T47D (cell line): ENCODE measurements around the gene RAD51D.

Experiments
- DNase-seq, 2 experiments: peaks; one replicate each; pipeline versions ENCODE4 v3.0.0 to v3.0.0-alpha.2; 2011 to 2012; ENCODE audit warnings: low read depth in 1 of 2, low spot score in 1 of 2
- JUND ChIP-seq: IDR thresholded peaks from 2 replicates; pipeline ENCODE4 v1.6.1; 2012; ENCODE audit warnings: low read depth
- in situ Hi-C: cut with HindIII; loops from 2 replicates; pipeline ENCODE4 v1.10.0; 2016; ENCODE audit warnings: low sequenced_read_pairs, low pct_unique_long_range_greater_than_20kb

The RAD51D gene

DNA sequence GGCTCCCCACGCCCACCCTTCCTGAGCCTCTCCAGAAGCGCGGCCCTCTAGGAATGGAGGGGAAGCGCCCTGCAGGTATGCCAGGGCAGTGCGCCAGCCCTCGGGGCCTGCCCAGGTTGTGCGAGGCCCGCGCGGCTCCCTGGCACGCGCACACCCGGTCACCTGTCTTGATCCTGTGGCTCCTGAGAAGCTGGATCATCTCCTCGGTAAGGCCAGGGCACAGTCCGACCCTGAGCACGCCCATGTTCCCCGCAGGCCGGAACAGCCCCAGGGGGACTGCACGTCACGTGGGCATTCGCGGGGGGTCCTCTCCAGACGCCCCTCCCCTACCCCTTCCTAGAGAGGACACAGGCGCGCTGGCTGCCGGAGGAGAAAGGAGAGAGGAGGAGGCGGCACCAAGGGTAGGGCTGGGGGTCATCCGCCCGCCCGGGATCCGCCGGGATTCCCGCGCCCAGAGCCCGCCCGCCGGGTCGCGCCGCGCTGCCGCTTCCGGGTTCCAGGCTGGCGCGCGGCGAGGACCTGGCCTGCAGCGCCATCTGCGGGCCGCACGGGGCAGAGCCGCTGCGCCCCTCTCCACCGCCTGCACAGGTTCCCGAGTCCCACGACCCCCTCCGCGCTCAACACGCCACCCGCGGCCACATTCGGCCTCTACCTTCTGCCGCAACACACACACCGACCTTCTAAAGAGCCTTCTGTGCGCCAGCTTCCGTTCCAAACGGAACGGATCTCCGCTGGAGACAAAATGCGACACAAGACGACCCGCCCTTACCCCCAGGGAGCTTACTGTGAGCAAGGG, at the start of gene RAD51D:
RAD51D (minus strand) TSS at position 491 of the 796 bp plus-strand sequence; CDS start at position 244, 247 bp downstream.
- TF ChIP-seq JUND, result no peak
- peak; percentile 85 to 88 for DNase-seq
- in situ Hi-C loops, result no loop called here

DNA sequence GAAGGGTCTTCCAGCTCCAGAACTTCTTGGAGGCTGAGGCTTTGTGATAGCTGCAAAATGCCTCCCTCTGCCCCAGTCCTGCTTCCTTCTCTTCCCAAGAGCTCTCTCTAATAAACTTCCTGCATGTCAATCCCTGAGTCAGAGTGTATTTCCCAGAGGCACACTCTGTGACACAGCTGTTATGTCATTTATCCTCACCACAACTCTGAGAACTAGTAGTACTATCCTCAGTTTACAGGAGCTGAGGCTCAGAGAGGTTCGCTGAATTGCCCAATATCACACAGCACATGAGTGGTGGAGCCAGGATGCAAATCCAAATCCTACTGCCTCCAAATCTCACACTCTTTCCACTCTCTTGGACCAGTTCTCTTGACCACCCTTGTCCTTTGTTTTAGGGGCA, 48.0 kb upstream of the RAD51D start:
- TF ChIP-seq JUND, result no peak
- in situ Hi-C loops, result no loop called here
- no peak for DNase-seq

DNA sequence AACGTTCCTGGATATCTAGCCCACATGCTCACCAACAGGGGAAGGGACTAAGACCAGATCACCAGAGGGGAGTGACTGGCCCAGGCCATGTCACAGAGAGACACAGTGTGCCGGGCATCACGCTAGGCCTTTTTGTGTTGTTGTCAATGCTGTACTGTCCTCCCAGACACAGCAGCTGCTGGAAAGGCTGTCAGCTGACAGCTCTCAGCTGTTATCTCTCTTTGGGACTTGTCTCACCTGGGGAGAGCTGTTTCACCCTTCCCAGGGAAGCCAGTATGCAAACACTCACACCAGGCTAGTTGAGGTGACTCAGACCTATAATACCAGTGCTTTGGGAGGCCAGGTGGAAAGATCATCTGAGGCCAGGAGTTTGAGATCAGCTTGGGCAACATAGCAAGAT, 47.4 kb upstream of the RAD51D start:
- no peak for DNase-seq
- in situ Hi-C loops, result no loop called here
- TF ChIP-seq JUND, result no peak

DNA sequence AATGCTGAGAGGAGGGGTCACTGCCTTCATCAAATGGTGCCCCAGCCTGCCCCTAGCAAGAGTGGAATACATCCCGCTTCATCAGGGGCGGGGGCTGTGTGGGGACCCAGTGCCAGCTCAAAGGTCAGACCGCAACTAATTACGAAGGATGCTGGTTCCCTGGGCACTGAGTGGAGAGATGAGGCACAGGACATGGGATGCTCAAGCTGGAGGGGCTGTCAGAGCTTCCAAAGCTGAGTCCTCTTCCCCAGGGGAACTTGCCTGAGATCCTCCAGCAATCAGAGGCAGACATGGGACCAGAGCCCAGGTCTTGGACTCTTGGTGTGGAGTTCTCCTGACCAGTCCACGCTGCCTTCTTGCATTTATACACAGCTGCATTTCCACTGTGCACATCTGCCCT, 46.9 kb upstream of the RAD51D start:
- in situ Hi-C loops, result no loop called here

DNA sequence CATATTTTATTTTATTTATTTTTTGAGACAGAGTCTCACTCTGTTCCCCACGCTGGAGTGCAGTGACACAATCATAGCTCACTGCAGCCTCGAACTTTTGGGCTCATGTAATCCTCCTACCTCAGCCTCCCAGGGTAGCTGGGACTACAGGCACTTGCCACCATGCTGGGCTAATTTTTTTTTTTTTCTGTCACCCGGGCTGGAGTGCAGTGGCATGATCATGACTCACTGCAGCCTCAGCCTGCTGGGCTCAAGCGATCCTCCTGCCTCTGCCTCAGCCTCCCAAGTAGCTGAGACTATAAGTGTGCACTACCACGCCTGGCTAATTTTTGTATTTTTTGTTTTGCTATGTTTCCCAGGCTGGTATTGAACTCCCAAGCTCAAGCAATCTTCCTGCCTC, 45.1 kb upstream of the RAD51D start:
- TF ChIP-seq JUND, result no peak
- in situ Hi-C loops, result no loop called here

More for the DNA sequence above, 46.9 kb upstream of the RAD51D start:
- no peak for DNase-seq
- TF ChIP-seq JUND, result no peak

DNA sequence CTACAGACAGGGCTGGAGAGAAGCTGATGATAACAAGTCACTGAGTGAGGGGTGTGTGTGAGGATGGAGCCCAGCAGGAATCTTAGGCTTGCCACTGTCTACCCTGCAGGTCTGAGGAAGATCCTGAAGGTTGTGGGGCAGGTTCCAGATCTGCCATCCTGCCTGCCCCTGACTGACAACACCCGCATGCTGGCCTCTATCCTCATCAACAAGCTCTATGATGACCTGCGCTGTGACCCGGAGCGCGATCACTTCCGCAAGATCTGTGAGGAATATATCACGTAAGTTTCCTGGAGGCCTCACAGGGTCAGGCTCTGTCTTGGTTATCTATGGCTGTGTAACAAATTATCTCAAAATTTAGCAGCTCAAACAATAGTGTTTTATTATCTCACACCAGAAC, 44.2 kb upstream of the RAD51D start:
- in situ Hi-C loops, result no loop called here
- no peak for TF ChIP-seq JUND
- DNase-seq, result no peak

More for the DNA sequence above, 45.1 kb upstream of the RAD51D start:
- no peak for DNase-seq

DNA sequence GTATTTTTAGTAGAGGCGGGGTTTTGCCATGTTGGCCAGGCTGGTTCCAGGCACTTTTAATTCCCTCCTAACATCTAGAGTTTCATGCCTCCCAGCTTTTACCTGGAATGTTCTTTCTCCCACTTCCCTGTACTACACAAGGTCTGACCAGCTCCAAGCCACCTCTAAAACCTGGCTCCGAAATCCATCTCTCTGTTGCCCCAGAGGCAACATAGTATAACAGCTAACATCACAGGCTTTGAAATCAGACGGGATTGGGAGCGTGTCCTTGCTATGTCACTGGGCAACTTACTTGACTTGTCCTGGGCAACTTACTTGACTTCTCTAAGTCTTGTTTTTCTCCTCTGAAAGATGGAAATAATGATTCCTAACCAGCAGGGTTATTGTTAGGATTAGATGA, 43.1 kb upstream of the RAD51D start:
- in situ Hi-C loops, result no loop called here
- no peak for TF ChIP-seq JUND
- DNase-seq, result peak in 1 of 2 experiments; percentile 51

DNA sequence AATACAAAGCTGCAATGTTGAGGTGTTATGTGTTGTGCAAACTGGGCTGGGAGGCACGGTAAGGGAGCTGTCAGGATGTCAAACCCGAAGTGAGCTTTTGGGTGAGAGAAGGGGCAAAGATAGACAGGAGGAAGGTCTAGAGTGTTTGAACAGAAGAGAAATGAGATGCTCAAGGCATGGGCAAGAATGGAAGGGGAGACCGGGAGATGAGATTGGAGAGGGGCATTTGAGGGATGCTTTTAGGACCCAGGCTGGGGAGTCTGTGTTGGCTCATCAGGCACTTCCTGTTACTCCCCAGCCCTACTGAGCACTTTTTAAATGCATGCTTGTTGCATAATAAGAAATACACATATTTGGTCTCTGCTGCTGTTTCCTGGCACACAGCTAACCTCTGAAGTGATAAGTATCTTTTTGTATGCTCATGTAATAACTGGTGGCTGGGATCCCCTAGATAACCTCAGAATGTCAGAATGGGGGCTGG, 41.7 kb upstream of the RAD51D start:
- no peak for DNase-seq
- TF ChIP-seq JUND, result no peak
- in situ Hi-C loops, result no loop called here

DNA sequence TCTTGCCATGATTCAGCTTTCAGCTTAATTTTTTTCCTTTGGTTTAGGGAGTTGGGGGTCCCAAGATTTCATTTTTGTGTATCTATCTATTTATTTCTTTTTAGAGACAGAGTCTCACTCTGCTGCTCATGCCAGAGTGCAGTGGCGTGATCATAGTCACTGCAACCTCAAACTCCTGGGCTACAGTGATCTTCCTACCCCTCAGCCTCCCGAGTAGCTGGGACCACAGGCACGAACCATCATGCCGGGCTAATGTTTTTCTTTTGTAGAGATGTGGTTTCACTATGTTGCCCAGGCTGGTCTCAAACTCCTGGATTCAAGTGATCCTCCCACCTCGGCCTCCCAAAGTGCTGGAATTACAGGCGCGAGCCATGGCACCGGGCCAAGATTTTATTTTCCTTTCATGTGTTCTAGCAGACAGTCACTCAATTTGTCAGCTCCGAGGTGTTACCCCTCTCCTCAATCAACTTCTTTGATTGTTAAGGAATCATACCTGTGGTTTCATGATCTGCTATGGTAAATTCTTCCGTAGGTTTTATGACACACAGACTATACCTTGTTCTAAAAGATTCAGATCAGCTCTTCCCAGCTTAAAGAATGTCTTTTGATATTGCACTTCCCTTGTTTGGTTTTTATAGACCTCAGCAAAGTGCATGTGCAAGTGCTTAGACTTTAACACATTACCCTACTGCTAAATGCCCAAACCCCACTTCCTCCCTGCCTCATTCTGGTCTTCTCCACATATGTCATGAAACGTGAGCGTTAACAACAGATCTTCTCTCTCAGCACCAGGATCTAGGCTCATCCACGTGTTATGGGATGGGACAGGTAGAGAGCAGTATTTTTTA, 40.9 kb upstream of the RAD51D start:
- in situ Hi-C loops, result no loop called here
- TF ChIP-seq JUND, result no peak
- no peak for DNase-seq

DNA sequence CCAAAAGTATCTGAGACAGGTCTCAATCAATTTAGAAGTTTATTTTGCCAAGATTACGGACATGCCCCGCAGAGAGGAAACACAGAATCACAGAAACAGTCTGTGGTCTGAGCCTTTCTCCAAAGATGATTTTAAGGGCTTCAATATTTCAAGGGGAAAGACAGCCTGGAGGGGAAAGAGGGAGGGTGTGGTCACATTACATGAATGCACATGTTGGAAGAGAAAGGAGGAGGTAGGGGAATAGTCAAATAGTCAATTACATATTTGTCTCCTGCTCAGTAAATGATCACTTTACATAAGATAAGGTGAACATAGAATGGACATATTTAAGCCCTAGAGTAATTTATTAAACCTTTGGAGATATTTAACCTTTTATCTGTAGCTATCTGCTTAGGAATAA, 40.3 kb upstream of the RAD51D start:
- TF ChIP-seq JUND, result no peak
- DNase-seq, result no peak
- in situ Hi-C loops, result no loop called here

DNA sequence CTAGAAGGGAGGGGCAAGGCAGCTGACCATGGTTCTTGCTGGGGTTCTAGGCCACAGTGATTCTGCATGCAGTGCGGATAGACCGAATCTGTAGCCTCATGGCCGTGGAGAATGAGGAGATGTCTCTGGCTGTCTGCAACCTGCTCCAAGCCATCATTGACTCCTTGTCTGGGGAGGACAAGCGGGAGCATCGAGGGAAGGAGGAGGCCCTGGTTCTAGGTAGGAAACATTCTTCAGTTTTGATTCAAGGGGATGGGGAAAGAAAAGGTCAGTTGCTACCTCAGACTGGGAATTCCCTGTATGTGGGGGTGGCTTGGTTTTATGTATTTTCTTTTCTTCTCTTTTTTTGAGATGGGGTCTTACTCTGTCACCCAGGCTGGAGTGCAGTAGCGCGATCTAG, 35.6 kb upstream of the RAD51D start:
- in situ Hi-C loops, result no loop called here
- no peak for DNase-seq
- no peak for TF ChIP-seq JUND

DNA sequence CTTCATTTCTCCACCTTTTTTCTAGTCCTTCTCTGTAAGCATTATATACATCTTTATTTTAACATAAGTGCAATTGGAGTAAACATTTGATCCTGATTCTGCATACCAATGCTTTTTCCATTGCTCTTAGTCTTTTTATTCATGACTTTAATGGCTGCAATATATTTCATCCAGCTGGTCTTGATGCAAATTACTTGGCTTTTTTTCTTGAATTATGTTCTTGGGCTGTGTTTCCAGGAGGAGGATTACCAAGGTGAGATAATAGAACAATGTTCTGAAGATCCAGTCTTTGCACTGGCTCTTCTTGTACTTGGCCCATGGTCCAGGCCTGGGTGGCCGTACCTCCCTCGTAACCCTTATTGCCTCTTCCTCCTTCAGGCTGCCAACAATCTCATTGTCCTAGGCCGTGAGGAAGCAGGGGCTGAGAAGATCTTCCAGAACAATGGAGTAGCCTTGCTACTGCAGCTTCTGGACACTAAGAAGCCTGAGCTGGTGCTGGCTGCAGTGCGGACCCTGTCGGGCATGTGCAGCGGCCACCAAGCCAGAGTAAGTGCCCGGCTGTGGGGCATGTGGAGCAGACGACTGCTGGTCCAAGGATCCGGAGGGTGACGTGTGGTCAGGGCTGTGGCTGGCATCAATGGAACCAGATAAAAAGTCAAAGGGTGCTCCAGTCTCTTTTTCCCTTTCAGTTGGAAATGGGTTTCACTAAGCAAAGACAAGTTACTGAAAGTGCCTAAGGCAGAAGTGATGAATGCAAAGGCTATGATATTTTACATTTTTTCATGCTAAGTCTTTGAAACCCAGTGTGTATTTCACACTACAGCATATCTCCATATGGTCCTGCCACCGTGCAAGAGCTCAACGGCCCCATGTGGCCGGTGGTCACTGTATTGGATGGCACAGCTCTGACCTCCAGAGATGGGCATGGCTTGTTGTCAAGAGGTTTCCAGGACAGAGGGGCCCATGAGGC, 34.8 kb upstream of the RAD51D start:
- DNase-seq, result no peak
- TF ChIP-seq JUND, result no peak
- in situ Hi-C loops, result no loop called here
